ENCODE results near the gene ST6GALNAC4. TPM values are rescaled to one million over a fixed set of nuclear protein-coding genes. Genes with fewer than 3 reads are reported as not detected.
A peak's percentile ranks its signal among the peaks of the same experiment; 100 is the strongest.

ST6GALNAC4 gene
- total and polyA plus RNA-seq, 3 donors from 2014 or later = 10.3 to 24.7 (median 18.8) TPM

DNA sequence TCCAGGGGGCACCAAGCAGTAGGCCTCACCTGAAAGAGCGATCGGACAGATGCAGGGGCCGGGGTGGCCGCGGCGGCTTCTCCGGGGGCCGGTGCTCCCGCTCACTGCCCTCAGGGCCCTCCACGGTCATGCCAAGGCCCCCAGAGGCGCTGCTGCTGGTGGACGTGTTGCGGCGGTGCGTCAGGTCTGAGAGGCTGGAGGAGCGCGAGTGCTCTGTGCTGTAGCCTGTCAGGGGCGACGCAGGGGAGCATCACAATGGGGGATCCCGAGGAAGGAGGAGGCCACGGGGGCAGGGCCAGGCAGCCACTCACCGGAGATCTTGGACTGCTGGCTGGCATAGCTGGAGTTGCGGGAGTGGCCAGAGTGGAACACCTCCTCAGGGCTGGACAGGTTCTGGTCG lies 28.5 kb upstream of the ST6GALNAC4 start:
- Histone ChIP-seq H3K27ac (peak overlapping the region in 1 of 2 donors; percentile 56), H3K27me3 (no peaks in the 10 kb centered on the region), H3K4me3 (no peak overlapping the region), H3K36me3 (ENCODE audit: low read depth, missing control alignments) (peaks cover 5% of the 10 kb centered on the region), H3K9me3 (no peaks in the 10 kb centered on the region), H3K4me1 (peaks cover 53% of the 10 kb centered on the region)
- intact Hi-C loops (cut with DNase I; ENCODE audit: low total_unique reads) = loop anchor here (5.0 kb wide), 1 partner anchor 87 kb away; no protein-coding TSS in a partner anchor
- 90 to 92% methylated on average over 22 to 24 of the region's 24 CpGs for WGBS, 2 donors
- TF ChIP-seq POLR2A (IDR thresholded peaks at IDR 0.05) (no peak), CTCF (IDR thresholded peaks at IDR 0.05) (no peak)
- DNase-seq = no peak

DNA sequence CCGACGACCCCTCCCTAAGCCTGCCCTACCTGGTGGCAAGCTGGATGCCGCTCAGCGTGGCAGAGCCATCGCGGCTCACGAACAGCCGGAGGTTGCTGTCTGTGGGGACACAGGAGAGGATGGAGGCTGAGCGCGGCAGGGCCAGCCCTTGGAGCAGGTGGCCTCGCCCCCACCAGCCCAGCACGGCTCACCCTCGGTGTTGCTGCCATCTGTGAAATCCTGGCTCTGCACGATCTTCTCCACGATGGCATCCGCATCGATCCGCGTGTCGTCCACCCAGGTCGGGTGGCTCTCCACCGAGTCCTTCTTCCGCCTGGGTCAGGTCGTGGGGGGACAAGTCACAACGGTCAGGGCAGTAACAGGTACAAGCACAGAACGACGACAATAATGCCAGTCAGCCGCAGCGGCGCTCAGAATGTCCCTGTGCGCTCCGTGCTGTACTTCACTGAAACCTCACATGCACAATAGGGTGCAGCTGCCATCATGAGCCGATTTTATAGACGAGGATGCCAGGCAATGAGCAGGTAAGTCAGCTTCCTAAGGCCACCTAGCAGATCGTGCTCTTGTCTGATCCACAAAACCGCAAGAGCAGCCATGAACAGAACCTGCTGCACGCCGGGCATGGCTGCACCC lies 27.9 kb upstream of the ST6GALNAC4 start:
- WGBS, 2 donors = 91 to 94% methylated on average over 31 to 38 of the region's 38 CpGs
- Histone ChIP-seq H3K4me1 (peaks cover 51% of the 10 kb centered on the region), H3K36me3 (ENCODE audit: low read depth, missing control alignments) (peaks cover 5% of the 10 kb centered on the region), H3K27me3 (no peaks in the 10 kb centered on the region), H3K4me3 (no peak overlapping the region), H3K27ac (no peak overlapping the region), H3K9me3 (no peaks in the 10 kb centered on the region)
- intact Hi-C loops (cut with DNase I; ENCODE audit: low total_unique reads) = loop anchor here (5.0 kb wide), 2 partner anchors 88 to 173 kb away; no protein-coding TSS in a partner anchor
- TF ChIP-seq CTCF (IDR thresholded peaks at IDR 0.05) = no peak
- TF ChIP-seq POLR2A (IDR thresholded peaks at IDR 0.05) = no peak
- no peak for DNase-seq

- Histone ChIP-seq H3K9me3 (no peaks in the 10 kb centered on the region), H3K36me3 (ENCODE audit: low read depth, missing control alignments) (peaks cover 5% of the 10 kb centered on the region), H3K27me3 (no peaks in the 10 kb centered on the region), H3K4me1 (peaks cover 44% of the 10 kb centered on the region), H3K4me3 (no peak overlapping the region), H3K27ac (no peak overlapping the region)
- DNase-seq = peak; percentile 90
- WGBS, 2 donors = 46 to 49% methylated on average over 13 of the region's 13 CpGs
- intact Hi-C loops (cut with DNase I; ENCODE audit: low total_unique reads) = loop anchor here (5.0 kb wide), 1 partner anchor 174 kb away; no protein-coding TSS in a partner anchor
- TF ChIP-seq CTCF (IDR thresholded peaks at IDR 0.05) (peak; percentile 78 to 96 (median 87)), POLR2A (IDR thresholded peaks at IDR 0.05) (no peak)
These were observed 26.9 kb upstream of the ST6GALNAC4 start for GRCh38 chr9:127943731-127944144.

GRCh38 chr9:127943011-127943662 lies 26.3 kb upstream of the ST6GALNAC4 start:
- 91 to 93% methylated on average over 10 to 14 of the region's 14 CpGs for WGBS, 2 donors
- intact Hi-C loops (cut with DNase I; ENCODE audit: low total_unique reads) = loop anchor here (5.0 kb wide), 1 partner anchor 174 kb away; no protein-coding TSS in a partner anchor
- Histone ChIP-seq H3K27ac (no peak overlapping the region), H3K9me3 (no peaks in the 10 kb centered on the region), H3K4me3 (no peak overlapping the region), H3K4me1 (peaks cover 44% of the 10 kb centered on the region), H3K27me3 (no peaks in the 10 kb centered on the region), H3K36me3 (ENCODE audit: low read depth, missing control alignments) (peaks cover 5% of the 10 kb centered on the region)
- TF ChIP-seq CTCF (IDR thresholded peaks at IDR 0.05) (no peak), POLR2A (IDR thresholded peaks at IDR 0.05) (no peak)
- DNase-seq = no peak
